HG03575 (cell line): ENCODE measurements around the gene EVL.
"Not testable (repeated sequence)": the region's sequence is repeated elsewhere in the genome, so short reads cannot be mapped to it uniquely, and the experiment has no call there.

Experiments
- ATAC-seq: cut with Tn5 transposase; IDR thresholded peaks from one replicate; pipeline ENCODE4 v1.9.1; 2021; ENCODE audit not compliant: unreplicated experiment, insufficient number of reproducible peaks, low FRiP score; ENCODE audit errors: extremely low read depth

The EVL gene

DNA sequence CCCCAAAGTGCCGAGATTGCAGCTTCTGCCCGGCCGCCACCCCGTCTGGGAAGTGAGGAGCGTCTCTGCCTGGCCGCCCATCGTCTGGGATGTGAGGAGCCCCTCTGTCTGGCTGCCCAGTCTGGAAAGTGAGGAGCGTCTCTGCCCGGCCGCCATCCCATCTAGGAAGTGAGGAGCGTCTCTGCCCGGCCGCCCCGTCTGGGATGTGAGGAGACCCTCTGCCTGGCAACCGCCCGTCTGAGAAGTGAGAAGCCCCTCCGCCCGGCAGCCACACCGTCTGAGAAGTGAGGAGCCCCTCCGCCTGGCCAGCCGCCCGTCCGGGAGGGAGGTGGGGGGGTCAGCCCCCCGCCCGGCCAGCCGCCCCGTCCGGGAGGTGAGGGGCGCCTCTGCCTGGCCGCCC, 115.4 kb downstream of the EVL start:
- ATAC-seq = not testable (repeated sequence)

DNA sequence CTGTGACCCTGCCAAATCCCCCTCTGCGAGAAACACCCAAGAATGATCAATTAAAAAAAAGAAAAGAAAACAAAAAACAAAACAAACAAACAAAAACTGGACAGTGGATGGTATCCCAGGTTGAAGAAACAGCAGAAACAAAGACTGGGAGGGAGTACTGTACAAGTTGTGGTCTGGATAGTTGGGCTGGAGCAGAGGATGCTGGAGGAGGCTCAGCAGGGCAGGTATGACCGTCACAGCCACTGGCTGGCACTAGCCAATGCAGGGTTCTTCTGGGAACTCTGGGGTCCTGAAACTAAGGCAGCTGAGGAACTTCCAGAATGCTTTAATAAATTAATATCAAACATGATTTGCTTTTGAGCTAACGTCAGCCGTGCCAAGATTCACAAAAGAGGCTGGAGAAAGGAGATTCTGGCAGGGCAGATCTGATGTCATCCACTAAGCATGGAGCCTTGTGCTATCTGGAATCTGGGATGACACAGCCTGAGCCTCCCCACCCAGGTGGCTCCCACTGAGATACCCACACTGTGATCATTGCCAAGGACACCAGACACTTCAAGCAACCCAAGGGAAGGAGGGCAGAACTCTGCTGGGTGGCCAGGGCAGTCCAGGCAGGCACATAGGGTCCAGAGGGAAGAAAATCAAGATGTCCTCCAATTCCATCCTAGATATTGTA, 116.8 kb downstream of the EVL start:
- not testable (repeated sequence) for ATAC-seq

DNA sequence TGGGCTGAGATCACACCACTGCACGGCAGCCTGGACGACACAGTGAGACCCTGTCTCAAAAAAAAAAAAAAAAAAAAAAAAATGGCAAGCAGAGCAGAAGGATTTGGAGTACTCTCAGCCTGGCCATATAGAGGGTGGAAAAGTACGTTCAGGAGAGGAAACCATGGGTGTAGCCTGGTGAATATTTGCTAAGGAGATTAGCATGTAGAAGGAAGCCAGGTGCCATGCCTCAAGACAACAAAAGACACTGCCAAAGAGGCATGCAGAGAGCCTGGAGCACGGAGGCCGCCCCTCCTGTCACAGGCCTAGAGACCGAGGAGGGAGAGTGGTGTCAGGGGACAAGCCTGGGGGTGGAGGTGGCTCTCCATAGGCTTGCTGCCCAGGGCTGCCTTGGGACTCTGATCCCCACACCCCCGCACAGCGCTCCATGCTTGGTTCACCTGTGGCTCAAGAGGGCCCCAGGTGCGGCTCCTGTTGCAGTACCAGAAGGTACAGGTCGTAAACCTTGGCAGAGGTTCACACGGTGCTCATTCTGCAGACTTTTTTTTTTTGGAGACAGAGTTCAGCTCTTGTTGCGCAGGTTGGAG, 122.1 kb downstream of the EVL start:
- ATAC-seq = no peak

DNA sequence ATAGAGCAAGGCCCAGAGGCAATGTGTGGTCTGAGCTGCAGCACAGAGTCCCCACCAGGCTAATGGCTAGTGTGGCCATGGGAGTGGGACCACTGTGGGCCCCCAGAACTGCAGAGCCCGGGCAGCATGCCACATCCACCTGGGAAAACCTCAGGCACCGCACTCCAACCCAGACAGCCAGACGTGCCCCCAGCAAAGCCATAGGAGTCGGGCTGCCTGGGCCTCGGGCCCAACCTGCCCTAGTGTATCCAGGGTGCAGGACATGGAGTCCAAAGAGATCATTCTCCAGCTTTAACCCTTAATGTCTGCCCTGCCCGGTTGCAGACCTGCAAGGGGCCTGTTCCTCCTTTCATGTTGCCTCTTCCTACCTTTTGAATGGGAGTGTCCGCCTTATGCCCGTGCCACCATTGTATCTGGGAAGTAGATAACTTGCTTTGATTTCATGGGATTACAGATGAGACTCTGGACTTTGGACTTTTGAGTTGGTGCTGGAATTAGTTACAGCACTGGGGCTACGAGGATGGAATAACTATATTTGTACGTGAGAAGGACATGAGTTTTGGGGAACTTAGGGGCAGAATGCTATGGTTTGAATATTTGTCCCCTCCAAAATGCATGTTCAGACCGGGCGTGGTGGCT, 123.3 kb downstream of the EVL start:
- no peak for ATAC-seq

DNA sequence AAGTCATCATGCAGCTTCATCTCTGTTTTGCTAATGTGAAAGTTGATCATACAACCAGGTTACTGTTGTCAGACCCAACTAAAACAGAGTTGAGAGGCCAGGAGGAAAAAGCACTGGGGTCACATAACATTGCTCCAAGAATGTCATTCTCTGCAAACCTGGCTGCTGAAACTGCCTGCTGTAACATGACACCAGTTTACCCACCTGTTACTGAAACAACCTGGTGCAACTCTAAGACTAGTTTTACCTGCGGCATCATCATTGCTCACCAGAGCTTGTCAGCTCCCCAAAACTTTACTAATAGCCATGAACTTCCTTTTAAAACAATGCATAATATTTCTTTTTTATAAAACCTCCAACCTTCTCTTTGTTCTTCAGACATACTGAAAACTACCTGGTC, 124.9 kb downstream of the EVL start:
- ATAC-seq = no peak

DNA sequence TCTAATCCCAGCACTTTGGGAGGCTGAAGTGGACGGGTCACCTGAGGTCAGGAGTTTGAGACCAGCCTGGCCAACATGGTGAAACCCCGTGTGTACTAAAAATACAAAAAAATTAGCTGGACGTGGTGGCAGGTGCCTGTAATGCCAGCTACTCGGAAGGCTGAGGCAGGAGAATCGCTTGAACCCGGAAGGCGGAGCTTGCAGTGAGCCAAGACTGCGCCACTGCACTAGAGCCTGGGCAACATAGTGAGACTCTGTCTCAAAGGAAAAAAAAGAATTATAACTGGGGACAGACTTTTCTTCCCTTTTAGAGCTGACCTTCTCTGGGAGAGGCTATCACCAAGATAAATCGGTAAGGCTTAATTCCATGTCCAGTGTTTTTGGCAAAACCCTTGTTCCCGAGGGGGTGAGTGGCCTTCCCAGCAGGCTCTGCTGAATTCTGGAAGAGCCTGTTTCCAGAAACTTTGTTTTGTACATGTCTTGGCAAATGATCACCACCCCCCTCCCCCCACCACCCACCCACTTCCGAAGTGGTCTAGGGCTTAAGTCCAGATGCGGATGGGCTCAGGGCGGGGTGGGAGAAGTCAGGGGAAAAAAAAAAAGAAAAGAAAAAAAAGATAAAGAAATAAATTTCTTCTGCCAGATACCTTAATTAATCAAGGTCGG, 126.5 kb downstream of the EVL start:
- ATAC-seq = no peak

DNA sequence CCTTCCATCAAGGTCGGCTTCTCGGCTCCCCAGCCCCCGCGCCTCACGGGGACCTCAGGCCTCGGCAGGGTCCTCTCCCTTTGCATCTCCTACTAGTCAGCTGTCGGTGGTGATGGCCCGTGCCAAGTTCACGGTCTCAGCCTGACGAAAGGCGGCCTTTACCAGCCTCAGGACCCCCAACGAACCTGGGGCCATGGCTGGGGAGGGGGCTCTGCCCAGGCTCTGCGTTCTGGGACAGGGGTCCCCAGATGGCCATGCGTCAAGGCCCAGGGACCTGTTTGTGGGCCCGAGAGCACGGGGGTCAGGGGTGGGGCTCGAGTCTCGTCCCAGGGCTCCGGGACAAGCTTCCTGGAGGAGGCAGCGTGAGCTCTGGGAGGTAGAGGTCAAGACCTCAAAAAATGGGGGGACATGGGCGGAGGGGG, 127.0 kb downstream of the EVL start:
- no peak for ATAC-seq

DNA sequence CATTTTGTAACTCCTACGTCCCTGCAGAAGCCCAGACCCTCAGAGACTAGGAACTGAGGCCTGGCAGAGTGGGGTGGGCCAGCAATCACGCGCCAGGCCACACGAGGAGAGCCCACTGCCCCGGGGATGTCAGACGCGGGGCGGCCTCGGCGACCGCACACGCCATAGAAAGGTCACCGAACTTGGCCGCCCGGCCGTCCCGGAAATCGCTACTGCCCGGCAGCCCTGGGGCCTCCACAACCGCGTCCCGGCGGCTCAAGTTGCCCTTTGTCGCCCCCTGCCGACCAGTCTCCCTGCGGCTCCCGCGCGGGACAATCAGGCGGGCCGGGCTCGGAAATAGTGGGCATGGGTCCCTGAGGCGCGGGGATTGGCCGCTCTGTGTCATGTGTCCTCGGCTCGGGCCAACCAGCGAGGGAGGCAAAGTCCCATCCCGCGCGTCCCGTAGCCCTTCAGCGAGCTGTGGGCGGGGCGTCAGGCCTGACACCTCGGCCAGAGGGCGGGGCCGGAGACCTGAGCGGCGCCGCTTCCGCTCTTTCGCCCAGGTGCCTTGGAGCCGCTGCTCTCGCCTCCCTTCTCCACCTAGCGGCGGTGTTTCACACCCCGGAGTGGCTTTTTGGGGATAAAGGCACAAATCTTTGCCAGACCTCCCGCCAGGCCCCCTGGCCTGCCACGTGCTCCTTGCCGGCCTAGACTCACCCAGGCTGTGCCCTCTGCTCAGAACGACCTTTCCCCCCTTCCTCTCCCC, 127.6 kb downstream of the EVL start:
- peak; percentile 95 for ATAC-seq
